ENCODE results near the gene ADAM17.

DNA sequence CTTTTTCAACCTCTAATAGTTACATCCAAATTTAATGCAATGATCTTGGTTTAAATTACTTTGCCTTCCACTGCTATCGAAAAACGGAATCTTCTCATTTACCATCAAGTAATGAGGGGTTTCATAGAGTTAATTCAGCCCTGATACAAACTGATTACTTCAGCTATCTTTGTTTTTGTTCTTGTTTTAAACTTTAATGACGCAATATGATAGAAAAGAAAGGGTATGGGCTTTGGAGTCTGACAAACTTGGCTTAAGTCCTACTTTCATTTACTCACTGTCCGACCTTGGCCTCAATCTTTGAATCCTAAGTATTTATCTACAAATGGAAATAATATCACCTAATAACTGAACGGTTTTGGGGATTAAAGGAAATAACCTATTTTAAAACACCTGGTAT is 16.1 kb downstream of the ADAM17 start:
- TF ChIP-seq, protein P1, sequence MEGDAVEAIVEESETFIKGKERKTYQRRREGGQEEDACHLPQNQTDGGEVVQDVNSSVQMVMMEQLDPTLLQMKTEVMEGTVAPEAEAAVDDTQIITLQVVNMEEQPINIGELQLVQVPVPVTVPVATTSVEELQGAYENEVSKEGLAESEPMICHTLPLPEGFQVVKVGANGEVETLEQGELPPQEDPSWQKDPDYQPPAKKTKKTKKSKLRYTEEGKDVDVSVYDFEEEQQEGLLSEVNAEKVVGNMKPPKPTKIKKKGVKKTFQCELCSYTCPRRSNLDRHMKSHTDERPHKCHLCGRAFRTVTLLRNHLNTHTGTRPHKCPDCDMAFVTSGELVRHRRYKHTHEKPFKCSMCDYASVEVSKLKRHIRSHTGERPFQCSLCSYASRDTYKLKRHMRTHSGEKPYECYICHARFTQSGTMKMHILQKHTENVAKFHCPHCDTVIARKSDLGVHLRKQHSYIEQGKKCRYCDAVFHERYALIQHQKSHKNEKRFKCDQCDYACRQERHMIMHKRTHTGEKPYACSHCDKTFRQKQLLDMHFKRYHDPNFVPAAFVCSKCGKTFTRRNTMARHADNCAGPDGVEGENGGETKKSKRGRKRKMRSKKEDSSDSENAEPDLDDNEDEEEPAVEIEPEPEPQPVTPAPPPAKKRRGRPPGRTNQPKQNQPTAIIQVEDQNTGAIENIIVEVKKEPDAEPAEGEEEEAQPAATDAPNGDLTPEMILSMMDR (conservative IDR thresholded peaks at IDR 0.05 in 1 of 2, IDR thresholded peaks at IDR 0.05 in 1 of 2; ENCODE audit: low read depth in 1 of 2, low read length in 2 of 2), result no peak
- no peak for TF ChIP-seq EZH2 (IDR thresholded peaks at IDR 0.05; ENCODE audit: low read length, missing control alignments)

Data from fibroblast of lung (primary cell).